Choroid plexus epithelial cell (primary cell): Measurements from ENCODE around the gene BSG.
A peak's percentile ranks its signal among the peaks of the same experiment; 100 is the strongest.
"Not testable (repeated sequence)": the region's sequence is repeated elsewhere in the genome, so short reads cannot be mapped to it uniquely, and the experiment has no call there.

Experiments
- DNase-seq: peaks from one replicate; pipeline ENCODE4 v3.0.0-alpha.2; 2010; ENCODE audit warnings: low read depth
- H3K4me3 ChIP-seq: 2 replicates; pipeline ENCODE4 v1.5.1; 2011; ENCODE audit warnings: low read depth, mild to moderate bottlenecking, control low read depth, low read length, moderate library complexity
- CTCF ChIP-seq: conservative IDR thresholded peaks from 2 replicates; pipeline ENCODE4 v1.5.1; 2011; ENCODE audit warnings: low read depth, mild to moderate bottlenecking, control low read depth, inconsistent platforms, low read length, moderate library complexity

Gene BSG

GRCh38 chr19:604355-604754 is 32.0 kb downstream of the BSG start:
- no peak overlapping the region for H3K4me3 ChIP-seq
- TF ChIP-seq CTCF: no peak
- no peak for DNase-seq

GRCh38 chr19:605061-605971 is 32.9 kb downstream of the BSG start:
- not testable (repeated sequence) for H3K4me3 ChIP-seq, DNase-seq

GRCh38 chr19:607301-608154 is 35.1 kb downstream of the BSG start:
- TF ChIP-seq CTCF: no peak
- no peak overlapping the region for H3K4me3 ChIP-seq
- no peak for DNase-seq

GRCh38 chr19:608155-609003 is 36.0 kb downstream of the BSG start:
- DNase-seq: no peak
- no peak overlapping the region for H3K4me3 ChIP-seq
- no peak for TF ChIP-seq CTCF

GRCh38 chr19:609004-609346 is 36.6 kb downstream of the BSG start:
- TF ChIP-seq CTCF: no peak
- no peak for DNase-seq
- no peak overlapping the region for H3K4me3 ChIP-seq

- no peak for TF ChIP-seq CTCF
- H3K4me3 ChIP-seq: no peak overlapping the region
- peak; percentile 56 for DNase-seq
Measured at GRCh38 chr19:610071-610800, 37.8 kb downstream of the BSG start.
